Adipocyte (in vitro differentiated cells): Measurements from ENCODE around the gene C12orf57.
A peak's percentile ranks its signal among the peaks of the same experiment; 100 is the strongest.
"Not testable (repeated sequence)": the region's sequence is repeated elsewhere in the genome, so short reads cannot be mapped to it uniquely, and the experiment has no call there.

Experiments used
- DNase-seq: peaks from one replicate; pipeline ENCODE4 v3.0.0-alpha.2; 2015; ENCODE audit warnings: low read depth
- H3K27me3 ChIP-seq: replicated peaks from 2 replicates; pipeline ENCODE4 v1.7.0; 2013; ENCODE audit warnings: mild to moderate bottlenecking, low read length, moderate library complexity; ENCODE audit not compliant: control insufficient read depth, insufficient read depth
- H3K36me3 ChIP-seq: 2 replicates; pipeline ENCODE4 v1.7.0; 2013; ENCODE audit warnings: low read length, mild to moderate bottlenecking, moderate library complexity; ENCODE audit not compliant: control insufficient read depth, insufficient read depth, severe bottlenecking
- H3K4me1 ChIP-seq: 2 replicates; pipeline ENCODE4 v1.7.0; 2013; ENCODE audit warnings: mild to moderate bottlenecking, low read length, moderate library complexity; ENCODE audit not compliant: control insufficient read depth, insufficient read depth
- H3K4me3 ChIP-seq: 2 replicates; pipeline ENCODE4 v1.7.0; 2013; ENCODE audit warnings: mild to moderate bottlenecking, low read length, moderate library complexity
- H3K9ac ChIP-seq: 2 replicates; pipeline ENCODE4 v1.7.0; 2013; ENCODE audit warnings: mild to moderate bottlenecking, low read length, moderate library complexity
- H3K9me3 ChIP-seq: 2 replicates; pipeline ENCODE4 v1.7.0; 2013; ENCODE audit warnings: mild to moderate bottlenecking, low read length, moderate library complexity; ENCODE audit not compliant: control insufficient read depth

The C12orf57 gene, protein sequence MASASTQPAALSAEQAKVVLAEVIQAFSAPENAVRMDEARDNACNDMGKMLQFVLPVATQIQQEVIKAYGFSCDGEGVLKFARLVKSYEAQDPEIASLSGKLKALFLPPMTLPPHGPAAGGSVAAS

DNA sequence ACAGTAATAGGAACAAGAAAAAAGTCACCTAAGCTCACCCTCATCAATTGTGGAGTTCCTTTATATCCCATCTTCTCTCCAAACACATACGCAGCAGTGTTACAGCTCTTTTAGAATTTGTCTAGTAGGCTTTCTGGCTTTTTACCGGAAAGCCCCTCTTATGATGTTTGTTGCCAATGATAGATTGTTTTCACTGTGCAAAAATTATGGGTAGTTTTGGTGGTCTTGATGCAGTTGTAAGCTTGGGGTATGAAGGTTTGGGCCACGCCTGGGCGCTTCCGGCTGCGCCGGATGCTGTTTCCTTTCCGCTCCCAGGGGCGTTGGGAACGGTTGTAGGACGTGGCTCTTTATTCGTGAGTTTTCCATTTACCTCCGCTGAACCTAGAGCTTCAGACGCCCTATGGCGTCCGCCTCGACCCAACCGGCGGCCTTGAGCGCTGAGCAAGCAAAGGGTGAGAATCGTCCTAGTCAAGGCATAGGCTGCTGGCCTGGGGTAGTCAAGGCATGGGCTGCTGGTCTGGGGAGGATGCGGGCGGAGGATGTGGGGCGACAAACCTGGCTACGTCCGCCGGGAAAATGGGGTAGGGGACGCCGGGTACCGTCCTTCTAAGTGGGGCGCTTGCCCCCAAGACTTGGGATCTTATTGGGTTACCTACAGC, at the start of gene C12orf57, which contains the start of gene RNU7-1:
TSS of gene C12orf57 (plus strand) at position 301 of the 659 bp plus-strand sequence. CDS start at position 401, 100 bp downstream.
TSS of gene RNU7-1 (plus strand) at position 95 of the 659 bp plus-strand sequence.
- H3K9ac ChIP-seq, result peak within 1 kb of the TSS; percentile 94
- no peaks in the 10 kb centered on the region for H3K9me3 ChIP-seq
- no peaks in the 10 kb centered on the region for H3K27me3 ChIP-seq
- H3K36me3 ChIP-seq, result peaks cover 23% of the 10 kb centered on the region
- DNase-seq, result peak; percentile 78
- peaks cover 26% of the 10 kb centered on the region for H3K4me1 ChIP-seq
- H3K4me3 ChIP-seq, result peak within 1 kb of the TSS; percentile 86

DNA sequence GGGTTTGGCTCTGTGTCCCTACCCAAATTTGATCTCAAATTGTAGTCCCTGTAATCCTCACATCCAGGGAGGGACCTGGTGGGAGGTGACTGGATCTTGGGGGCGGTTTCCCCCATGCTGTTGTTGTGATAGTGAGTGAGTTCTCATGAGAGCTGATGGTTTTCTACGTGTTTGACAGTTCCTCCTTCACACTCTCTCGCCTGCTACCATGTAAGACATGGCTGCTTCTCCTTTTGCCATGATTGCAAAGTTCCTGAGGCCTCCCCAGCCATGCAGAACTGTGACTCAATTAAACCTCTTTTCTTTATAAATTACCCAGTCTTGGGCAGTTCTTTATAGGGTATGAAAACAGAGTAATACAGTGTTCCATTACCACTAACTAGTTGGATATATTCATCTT, 49.5 kb upstream of the C12orf57 start:
- no peaks in the 10 kb centered on the region for H3K9me3 ChIP-seq
- no peak for DNase-seq
- H3K27me3 ChIP-seq, result no peaks in the 10 kb centered on the region

DNA sequence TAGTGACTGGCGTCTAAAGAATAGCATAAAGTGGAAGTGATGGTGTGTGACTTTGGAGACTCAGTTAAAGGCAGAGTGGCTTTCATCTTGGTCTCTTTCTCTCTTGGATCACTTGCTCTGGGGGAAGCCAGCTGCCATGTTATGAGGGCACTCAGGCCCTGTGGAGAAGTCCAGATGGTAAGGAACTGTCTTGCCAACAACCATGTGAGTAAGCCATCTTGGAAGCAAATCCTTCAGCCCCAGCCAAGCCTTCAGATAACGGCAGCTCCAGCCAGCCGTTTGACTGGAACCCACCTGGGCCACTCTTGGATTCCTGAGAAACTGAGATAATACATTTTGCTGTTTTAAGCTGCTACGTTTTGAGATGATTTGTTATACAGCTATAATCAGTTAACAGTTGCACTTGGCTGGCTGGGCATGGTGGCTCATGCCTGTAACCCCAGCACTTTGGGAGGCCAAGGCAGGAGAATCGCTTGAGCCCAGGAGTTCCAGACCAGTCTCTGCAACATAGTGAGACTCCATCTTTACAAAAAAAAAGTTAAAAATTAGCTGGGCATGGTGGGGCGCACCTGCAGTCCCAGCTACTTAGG, 46.9 kb upstream of the C12orf57 start:
- peaks cover 4% of the 10 kb centered on the region for H3K4me1 ChIP-seq
- no peaks in the 10 kb centered on the region for H3K27me3 ChIP-seq
- no peaks in the 10 kb centered on the region for H3K9me3 ChIP-seq
- no peaks in the 10 kb centered on the region for H3K36me3 ChIP-seq
- H3K9ac ChIP-seq, result no peak overlapping the region
- DNase-seq, result no peak
- no peak overlapping the region for H3K4me3 ChIP-seq

More for the DNA sequence above, 49.5 kb upstream of the C12orf57 start:
- H3K9ac ChIP-seq, result no peak overlapping the region
- H3K4me1 ChIP-seq, result peaks cover 15% of the 10 kb centered on the region
- no peaks in the 10 kb centered on the region for H3K36me3 ChIP-seq
- H3K4me3 ChIP-seq, result no peak overlapping the region

DNA sequence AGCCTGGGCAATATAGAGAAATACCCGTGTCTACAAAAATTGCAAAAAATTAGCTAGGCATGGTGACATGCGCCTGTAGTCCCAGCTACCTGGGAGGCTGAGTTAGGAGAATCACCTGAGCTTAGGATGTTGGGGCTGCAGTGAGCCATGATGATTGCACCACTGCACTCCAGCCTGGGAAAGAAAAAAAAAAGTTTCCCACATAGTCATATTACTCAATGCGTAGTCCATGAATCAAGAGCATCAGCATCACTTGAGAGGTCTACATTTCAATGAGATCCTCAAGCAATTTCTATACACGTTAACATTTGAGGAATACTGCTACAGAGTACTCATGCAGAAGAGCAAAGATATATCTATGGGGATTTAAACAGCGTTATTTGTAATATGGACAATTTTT, 44.4 kb upstream of the C12orf57 start:
- no peak overlapping the region for H3K9ac ChIP-seq
- no peaks in the 10 kb centered on the region for H3K36me3 ChIP-seq

DNA sequence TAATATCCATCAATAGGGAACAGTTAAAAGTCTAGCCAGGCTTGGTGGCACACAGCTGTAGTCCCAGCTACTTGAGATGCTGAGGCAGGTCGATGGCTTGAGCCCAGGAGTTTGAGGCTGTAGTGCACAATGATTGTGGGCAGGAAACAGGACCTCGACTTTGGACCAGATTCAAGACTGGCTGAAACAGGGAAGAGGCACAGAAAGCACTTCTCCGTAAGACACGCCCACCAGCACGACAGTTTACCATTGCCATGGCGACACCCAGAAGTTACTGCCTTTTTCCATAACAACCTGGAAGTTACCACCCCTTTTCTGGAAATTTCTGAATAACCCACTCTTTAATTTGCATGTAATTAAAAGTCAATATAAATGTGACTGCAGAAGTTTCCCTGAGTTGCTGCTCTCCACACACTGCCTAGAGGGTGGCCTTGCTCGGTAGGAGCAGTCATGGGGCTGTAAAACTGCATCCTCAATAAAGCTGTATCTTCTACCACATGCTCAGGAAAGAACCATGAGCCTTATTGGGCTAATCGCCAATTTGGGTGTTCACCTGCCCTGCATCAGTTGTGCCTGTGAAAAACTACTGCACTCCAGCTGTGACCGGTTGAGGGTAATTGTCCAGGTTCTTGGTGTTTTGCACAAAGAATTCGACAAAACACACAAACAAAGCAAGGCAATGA, 43.8 kb upstream of the C12orf57 start:
- Histone ChIP-seq H3K27me3 (no peaks in the 10 kb centered on the region), H3K9me3 (no peaks in the 10 kb centered on the region), H3K4me1 (peaks cover 6% of the 10 kb centered on the region), H3K4me3 (no peak overlapping the region), H3K9ac (no peak overlapping the region), H3K36me3 (no peaks in the 10 kb centered on the region)
- no peak for DNase-seq

More for the DNA sequence above, 44.4 kb upstream of the C12orf57 start:
- peaks cover 3% of the 10 kb centered on the region for H3K4me1 ChIP-seq
- H3K9me3 ChIP-seq, result no peaks in the 10 kb centered on the region
- H3K4me3 ChIP-seq, result no peak overlapping the region
- H3K27me3 ChIP-seq, result no peaks in the 10 kb centered on the region
- DNase-seq, result no peak

DNA sequence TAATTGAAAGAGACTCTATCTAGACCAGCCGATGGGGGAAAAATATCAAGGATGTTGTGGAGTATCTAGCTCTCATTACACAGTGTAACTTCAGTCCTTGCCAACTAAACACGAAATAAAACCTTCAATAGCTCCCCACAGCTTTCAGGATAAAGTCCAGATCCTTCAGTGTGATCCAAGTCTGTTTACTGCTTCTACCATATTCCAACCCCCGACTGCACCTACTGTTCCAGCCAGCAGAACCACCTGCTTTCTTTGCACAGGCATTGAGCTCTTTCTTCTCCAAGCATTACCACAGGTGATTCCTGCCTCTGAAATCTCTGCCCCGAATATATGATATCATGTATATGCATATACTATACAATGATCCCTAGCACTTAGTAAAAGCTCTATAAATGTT, 41.4 kb upstream of the C12orf57 start:
- Histone ChIP-seq H3K4me1 (peaks cover 11% of the 10 kb centered on the region), H3K9ac (no peak overlapping the region), H3K27me3 (no peaks in the 10 kb centered on the region), H3K36me3 (no peaks in the 10 kb centered on the region), H3K4me3 (no peak overlapping the region), H3K9me3 (no peaks in the 10 kb centered on the region)
- no peak for DNase-seq

DNA sequence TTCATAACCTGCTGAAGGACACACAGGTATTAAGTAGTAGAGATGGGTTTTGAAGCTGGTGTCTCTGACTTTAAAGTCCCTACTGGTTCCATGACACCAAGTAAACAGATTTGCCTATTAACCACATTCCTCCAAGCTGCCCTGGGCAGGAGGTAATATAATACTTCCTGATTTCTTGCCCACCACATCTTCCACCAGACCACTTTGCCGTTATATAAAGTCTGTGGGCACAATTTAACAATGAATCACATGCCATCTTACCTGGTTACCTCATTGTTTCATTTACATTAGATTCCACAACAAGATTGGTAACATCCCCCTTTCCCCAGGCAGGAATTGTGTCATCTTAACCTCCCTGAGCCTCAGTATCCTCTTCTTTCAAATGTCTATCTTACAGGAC, 40.1 kb upstream of the C12orf57 start:
- H3K4me1 ChIP-seq, result peaks cover 11% of the 10 kb centered on the region
- H3K27me3 ChIP-seq, result no peaks in the 10 kb centered on the region
- no peak overlapping the region for H3K9ac ChIP-seq
- DNase-seq, result no peak
- H3K9me3 ChIP-seq, result no peaks in the 10 kb centered on the region
- no peak overlapping the region for H3K4me3 ChIP-seq
- no peaks in the 10 kb centered on the region for H3K36me3 ChIP-seq

DNA sequence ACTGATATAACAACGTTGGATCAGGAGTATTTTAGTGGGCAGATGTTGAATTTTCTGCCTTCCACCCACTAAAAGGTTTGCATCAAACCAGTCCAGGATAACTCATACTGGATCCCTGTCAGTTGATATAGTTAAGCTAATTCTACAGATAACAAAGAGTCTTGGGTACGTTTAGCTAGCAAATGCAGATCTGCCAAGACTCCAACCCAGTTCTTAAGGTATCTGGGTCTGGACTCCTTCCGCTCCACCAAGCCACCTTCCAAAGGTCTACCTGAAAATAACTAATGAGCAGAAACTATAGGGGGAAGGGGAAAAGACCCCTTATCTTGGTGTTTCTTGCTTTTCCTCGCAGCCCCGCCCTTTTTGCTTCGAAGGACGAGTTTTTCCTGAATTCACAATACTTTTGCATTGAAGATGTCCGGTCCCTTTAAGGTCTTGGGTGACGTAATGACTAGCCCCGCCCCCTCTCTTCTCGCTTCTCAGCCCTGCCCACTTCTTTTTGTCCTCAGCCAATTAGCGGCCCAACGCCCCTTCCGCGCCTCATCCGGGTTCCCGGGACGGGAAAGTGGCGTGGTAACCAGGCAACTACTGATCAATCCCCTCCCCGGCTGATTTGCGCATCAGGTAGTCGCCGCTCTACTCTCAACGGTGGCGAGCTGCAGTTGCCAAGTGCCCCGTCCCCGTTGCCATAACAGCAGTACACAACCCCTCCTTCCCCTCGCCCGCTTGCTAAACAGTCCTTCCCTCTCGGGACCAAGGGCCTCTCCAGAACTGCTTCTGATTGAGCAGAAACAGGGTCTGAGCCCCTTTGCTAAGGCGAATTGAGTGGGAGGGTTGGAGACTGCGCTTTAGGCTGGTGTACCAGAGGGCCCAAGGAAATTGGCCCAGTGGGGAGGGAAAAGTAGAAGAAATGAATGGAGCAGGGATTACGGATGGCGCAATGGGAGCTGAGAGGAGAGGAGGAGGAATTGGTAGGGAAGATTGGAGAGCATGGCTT, 39.2 kb upstream of the C12orf57 start, which contains the start of gene LRRC23:
TSS of gene LRRC23 (plus strand) at position 543 of the 997 bp plus-strand sequence. CDS start 812 bp downstream, outside the sequence.
- H3K9ac ChIP-seq, result peak within 1 kb of the TSS; percentile 83
- H3K9me3 ChIP-seq, result no peaks in the 10 kb centered on the region
- H3K4me1 ChIP-seq, result peaks cover 11% of the 10 kb centered on the region
- H3K36me3 ChIP-seq, result no peaks in the 10 kb centered on the region
- peak; percentile 99 for DNase-seq
- peak within 1 kb of the TSS; percentile 93 for H3K4me3 ChIP-seq
- no peaks in the 10 kb centered on the region for H3K27me3 ChIP-seq

DNA sequence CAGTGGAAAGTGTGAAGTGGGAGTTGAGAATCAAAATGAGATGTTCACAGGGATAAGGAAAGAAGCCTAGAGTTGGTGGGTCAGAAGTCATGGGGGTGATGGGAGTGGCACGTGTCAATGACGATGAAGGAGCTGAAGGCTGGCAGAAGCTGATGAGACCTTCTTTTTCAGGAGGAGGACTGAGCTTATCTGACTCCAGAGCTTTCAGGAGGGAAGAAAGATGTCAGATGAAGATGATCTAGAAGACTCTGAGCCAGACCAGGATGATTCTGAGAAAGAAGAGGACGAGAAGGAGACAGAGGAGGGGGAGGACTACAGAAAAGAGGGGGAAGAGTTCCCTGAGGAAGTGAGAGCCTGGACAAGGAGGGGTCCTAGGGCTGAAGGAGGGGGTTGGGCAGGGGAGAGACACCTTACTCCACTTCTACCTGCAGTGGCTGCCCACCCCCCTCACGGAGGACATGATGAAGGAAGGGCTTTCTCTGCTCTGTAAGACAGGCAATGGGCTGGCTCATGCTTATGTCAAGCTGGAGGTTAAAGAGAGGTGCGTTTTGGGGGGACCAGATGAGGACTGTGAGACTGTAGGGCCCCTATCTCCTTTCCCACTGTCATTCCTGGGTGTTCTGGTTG, 38.3 kb upstream of the C12orf57 start:
- no peaks in the 10 kb centered on the region for H3K9me3 ChIP-seq

DNA sequence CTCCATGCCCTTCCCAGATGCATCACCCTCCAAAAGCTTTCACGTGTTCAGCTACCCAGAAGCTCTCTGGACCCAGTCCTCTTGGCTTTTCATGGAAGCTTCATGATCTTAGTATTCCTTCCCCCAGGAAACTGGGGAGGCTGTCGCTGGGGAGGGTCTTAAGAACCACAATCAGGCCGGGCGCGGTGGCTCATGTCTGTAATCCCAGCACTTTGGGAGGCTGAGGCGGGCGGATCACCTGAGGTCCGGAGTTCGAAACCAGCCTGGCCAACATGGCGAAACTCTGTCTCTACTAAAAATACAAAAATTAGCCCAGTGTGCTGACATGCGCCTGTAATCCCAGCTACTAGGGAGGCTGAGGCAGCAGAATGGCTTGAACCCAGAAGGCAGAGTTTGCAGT, 35.7 kb upstream of the C12orf57 start:
- H3K27me3 ChIP-seq, H3K4me3 ChIP-seq, DNase-seq, H3K36me3 ChIP-seq, H3K9ac ChIP-seq, H3K9me3 ChIP-seq: not testable (repeated sequence)
- H3K4me1 ChIP-seq, result peaks cover 11% of the 10 kb centered on the region

More for the DNA sequence above, 38.3 kb upstream of the C12orf57 start:
- Histone ChIP-seq H3K36me3 (no peaks in the 10 kb centered on the region), H3K9ac (peak overlapping the region; percentile 83), H3K27me3 (no peaks in the 10 kb centered on the region), H3K4me1 (peaks cover 11% of the 10 kb centered on the region), H3K4me3 (peak overlapping the region; percentile 93)
- no peak for DNase-seq
